Activated naive CD4-positive, alpha-beta T cell treated with anti-CD3 and anti-CD28 coated beads, Interleukin-2, amount 10 ng/mL, durations not matched to agents 7 days and 5 days (primary cell): Measurements from ENCODE around the gene LRBA.
"Not testable (repeated sequence)": the region's sequence is repeated elsewhere in the genome, so short reads cannot be mapped to it uniquely, and the experiment has no call there.

ENCODE experiments used
- CTCF ChIA-PET: fragments of 350-600 bp; sonication (Branson Sonifier 250); formaldehyde crosslinking; loops from one replicate; lab custom pipeline; 2021; ENCODE audit warnings: antibody characterized with exemption; lab: Charles Lee
- DNase-seq: peaks from one replicate; pipeline ENCODE4 v3.0.0-alpha.2; 2020
- H3K27ac Mint-ChIP-seq: one replicate; pipeline ENCODE4 v1.8.0; 2021; ENCODE audit warnings: mild to moderate bottlenecking, moderate library complexity, mixed read lengths
- H3K27me3 Mint-ChIP-seq: one replicate; pipeline ENCODE4 v1.8.0; 2021; ENCODE audit warnings: mild to moderate bottlenecking, mixed read lengths
- H3K36me3 Mint-ChIP-seq: one replicate; pipeline ENCODE4 v1.8.0; 2021; ENCODE audit warnings: mixed read lengths
- H3K4me1 Mint-ChIP-seq: one replicate; pipeline ENCODE4 v1.8.0; 2021; ENCODE audit warnings: mixed read lengths
- H3K4me3 Mint-ChIP-seq: one replicate; pipeline ENCODE4 v1.8.0; 2021; ENCODE audit warnings: mild to moderate bottlenecking, moderate library complexity, mixed read lengths
- H3K9me3 Mint-ChIP-seq: one replicate; pipeline ENCODE4 v1.8.0; 2021; ENCODE audit warnings: mixed read lengths

LRBA gene

GRCh38 chr4:150510176-150510865, 504.8 kb downstream of the LRBA start:
- DNase-seq = no peak
- peaks cover 6% of the 10 kb centered on the region for H3K9me3 Mint-ChIP-seq

GRCh38 chr4:150507656-150508055, 507.4 kb downstream of the LRBA start:
- H3K36me3 Mint-ChIP-seq, H3K4me3 Mint-ChIP-seq, H3K4me1 Mint-ChIP-seq, CTCF ChIA-PET, H3K27ac Mint-ChIP-seq, H3K9me3 Mint-ChIP-seq, DNase-seq, H3K27me3 Mint-ChIP-seq: not testable (repeated sequence)

More at GRCh38 chr4:150510176-150510865, 504.8 kb downstream of the LRBA start:
- H3K27ac Mint-ChIP-seq = no peak overlapping the region
- peaks cover 4% of the 10 kb centered on the region for H3K36me3 Mint-ChIP-seq
- H3K27me3 Mint-ChIP-seq = no peaks in the 10 kb centered on the region
- no peaks in the 10 kb centered on the region for H3K4me1 Mint-ChIP-seq
- H3K4me3 Mint-ChIP-seq = no peak overlapping the region
- CTCF ChIA-PET = no interaction called here

GRCh38 chr4:150501983-150502382, 513.1 kb downstream of the LRBA start:
- H3K4me3 Mint-ChIP-seq = no peak overlapping the region
- H3K27me3 Mint-ChIP-seq = no peaks in the 10 kb centered on the region
- no peak for DNase-seq
- H3K36me3 Mint-ChIP-seq = peaks cover 8% of the 10 kb centered on the region
- no peak overlapping the region for H3K27ac Mint-ChIP-seq
- peaks cover 4% of the 10 kb centered on the region for H3K9me3 Mint-ChIP-seq
- H3K4me1 Mint-ChIP-seq = no peaks in the 10 kb centered on the region
- CTCF ChIA-PET = no interaction called here

GRCh38 chr4:150501009-150501727, 513.9 kb downstream of the LRBA start:
- no peak overlapping the region for H3K27ac Mint-ChIP-seq
- H3K27me3 Mint-ChIP-seq = no peaks in the 10 kb centered on the region
- CTCF ChIA-PET = no interaction called here
- H3K4me3 Mint-ChIP-seq = no peak overlapping the region
- H3K9me3 Mint-ChIP-seq = peaks cover 4% of the 10 kb centered on the region
- peaks cover 8% of the 10 kb centered on the region for H3K36me3 Mint-ChIP-seq
- H3K4me1 Mint-ChIP-seq = no peaks in the 10 kb centered on the region
- no peak for DNase-seq

- H3K27ac Mint-ChIP-seq = no peak overlapping the region
These were observed 517.5 kb downstream of the LRBA start for GRCh38 chr4:150497612-150498011.

GRCh38 chr4:150495550-150495949, 519.5 kb downstream of the LRBA start:
- Mint-ChIP-seq H3K4me3 (no peak overlapping the region), H3K9me3 (no peaks in the 10 kb centered on the region), H3K27me3 (no peaks in the 10 kb centered on the region), H3K4me1 (no peaks in the 10 kb centered on the region), H3K36me3 (no peaks in the 10 kb centered on the region), H3K27ac (no peak overlapping the region)
- no peak for DNase-seq
- CTCF ChIA-PET = no interaction called here

More at GRCh38 chr4:150497612-150498011, 517.5 kb downstream of the LRBA start:
- Mint-ChIP-seq H3K36me3 (peaks cover 5% of the 10 kb centered on the region), H3K4me3 (no peak overlapping the region), H3K4me1 (no peaks in the 10 kb centered on the region), H3K27me3 (no peaks in the 10 kb centered on the region), H3K9me3 (no peaks in the 10 kb centered on the region)
- no peak for DNase-seq
- CTCF ChIA-PET = no interaction called here

- Mint-ChIP-seq H3K36me3 (peaks cover 1% of the 10 kb centered on the region), H3K4me1 (no peaks in the 10 kb centered on the region), H3K9me3 (no peaks in the 10 kb centered on the region), H3K27me3 (no peaks in the 10 kb centered on the region), H3K4me3 (no peak overlapping the region), H3K27ac (no peak overlapping the region)
- DNase-seq = no peak
- CTCF ChIA-PET = interaction anchor here (0.8 kb wide), 1 partner anchor 373 kb away, joined by 4 read pairs; no protein-coding TSS in a partner anchor
These were observed 521.2 kb downstream of the LRBA start for GRCh38 chr4:150493851-150494250.

- CTCF ChIA-PET = no interaction called here
- H3K36me3 Mint-ChIP-seq = peaks cover 1% of the 10 kb centered on the region
- H3K27me3 Mint-ChIP-seq = no peaks in the 10 kb centered on the region
- H3K4me1 Mint-ChIP-seq = no peaks in the 10 kb centered on the region
- H3K9me3 Mint-ChIP-seq = no peaks in the 10 kb centered on the region
- no peak overlapping the region for H3K27ac Mint-ChIP-seq
- no peak overlapping the region for H3K4me3 Mint-ChIP-seq
- no peak for DNase-seq
These were observed 523.7 kb downstream of the LRBA start for GRCh38 chr4:150491132-150492049.

- DNase-seq = no peak
- H3K36me3 Mint-ChIP-seq = peaks cover 6% of the 10 kb centered on the region
- no peak overlapping the region for H3K4me3 Mint-ChIP-seq
- H3K27me3 Mint-ChIP-seq = no peaks in the 10 kb centered on the region
- H3K4me1 Mint-ChIP-seq = no peaks in the 10 kb centered on the region
- CTCF ChIA-PET = no interaction called here
- no peaks in the 10 kb centered on the region for H3K9me3 Mint-ChIP-seq
- no peak overlapping the region for H3K27ac Mint-ChIP-seq
These were observed 532.5 kb downstream of the LRBA start for GRCh38 chr4:150482581-150482980.

- DNase-seq = no peak
- H3K4me1 Mint-ChIP-seq = no peaks in the 10 kb centered on the region
- H3K27ac Mint-ChIP-seq = no peak overlapping the region
- H3K4me3 Mint-ChIP-seq = no peak overlapping the region
- peaks cover 10% of the 10 kb centered on the region for H3K36me3 Mint-ChIP-seq
- CTCF ChIA-PET = no interaction called here
- H3K27me3 Mint-ChIP-seq = no peaks in the 10 kb centered on the region
- no peaks in the 10 kb centered on the region for H3K9me3 Mint-ChIP-seq
These were observed 535.4 kb downstream of the LRBA start for GRCh38 chr4:150479657-150480056.

- H3K27ac Mint-ChIP-seq = no peak overlapping the region
- no peak overlapping the region for H3K4me3 Mint-ChIP-seq
- no peaks in the 10 kb centered on the region for H3K9me3 Mint-ChIP-seq
- DNase-seq = no peak
- H3K27me3 Mint-ChIP-seq = no peaks in the 10 kb centered on the region
- H3K36me3 Mint-ChIP-seq = peaks cover 10% of the 10 kb centered on the region
- CTCF ChIA-PET = interaction anchor here (0.6 kb wide), 1 partner anchor 94 kb away, joined by 3 read pairs; no protein-coding TSS in a partner anchor
- no peaks in the 10 kb centered on the region for H3K4me1 Mint-ChIP-seq
These were observed 537.2 kb downstream of the LRBA start for GRCh38 chr4:150477869-150478268.

GRCh38 chr4:150476776-150477175, 538.3 kb downstream of the LRBA start:
- CTCF ChIA-PET = no interaction called here
- Mint-ChIP-seq H3K9me3 (no peaks in the 10 kb centered on the region), H3K4me3 (no peak overlapping the region), H3K4me1 (no peaks in the 10 kb centered on the region), H3K27ac (no peak overlapping the region), H3K27me3 (no peaks in the 10 kb centered on the region), H3K36me3 (peaks cover 10% of the 10 kb centered on the region)
- no peak for DNase-seq

GRCh38 chr4:150475763-150476162, 539.3 kb downstream of the LRBA start:
- H3K27me3 Mint-ChIP-seq = no peaks in the 10 kb centered on the region
- no peak overlapping the region for H3K4me3 Mint-ChIP-seq
- CTCF ChIA-PET = interaction anchor here (0.7 kb wide), 1 partner anchor 55 kb away, joined by 3 read pairs; no protein-coding TSS in a partner anchor
- H3K36me3 Mint-ChIP-seq = peaks cover 10% of the 10 kb centered on the region
- H3K27ac Mint-ChIP-seq = no peak overlapping the region
- H3K9me3 Mint-ChIP-seq = no peaks in the 10 kb centered on the region
- no peak for DNase-seq
- H3K4me1 Mint-ChIP-seq = no peaks in the 10 kb centered on the region

- Mint-ChIP-seq H3K4me1 (no peaks in the 10 kb centered on the region), H3K36me3 (peaks cover 11% of the 10 kb centered on the region), H3K9me3 (no peaks in the 10 kb centered on the region), H3K27me3 (no peaks in the 10 kb centered on the region), H3K27ac (no peak overlapping the region), H3K4me3 (no peak overlapping the region)
- DNase-seq = no peak
- CTCF ChIA-PET = no interaction called here
These were observed 550.6 kb downstream of the LRBA start for GRCh38 chr4:150464523-150464922.
